HG02588 (cell line): ENCODE results near the gene GH1.
"Not testable (repeated sequence)": the region's sequence is repeated elsewhere in the genome, so short reads cannot be mapped to it uniquely, and the experiment has no call there.

Source experiments
- ATAC-seq: cut with Tn5 transposase; IDR thresholded peaks from one replicate; pipeline ENCODE4 v1.9.1; 2021; ENCODE audit warnings: mild to moderate bottlenecking, moderate library complexity; ENCODE audit not compliant: unreplicated experiment

Gene GH1

DNA sequence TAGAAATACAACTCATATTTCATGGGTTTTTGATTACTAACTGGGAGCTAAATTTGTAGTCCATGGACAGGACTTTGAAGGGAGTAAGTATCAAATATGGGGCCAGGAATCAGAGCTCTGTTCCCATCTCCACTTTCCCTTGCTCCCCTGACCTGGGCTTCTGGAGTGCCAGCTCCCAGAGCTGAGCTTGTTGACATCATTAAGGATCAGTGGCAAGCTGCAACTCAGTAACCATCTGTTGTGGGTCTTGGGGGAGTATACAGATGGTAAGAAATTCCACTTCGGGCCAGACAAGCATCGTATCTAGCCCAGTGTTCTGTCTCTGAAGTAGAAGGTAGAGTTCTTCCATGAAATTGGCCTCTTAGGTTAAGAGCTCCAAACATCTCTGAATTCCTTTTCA is 16.7 kb downstream of the GH1 start:
- ATAC-seq = not testable (repeated sequence)

DNA sequence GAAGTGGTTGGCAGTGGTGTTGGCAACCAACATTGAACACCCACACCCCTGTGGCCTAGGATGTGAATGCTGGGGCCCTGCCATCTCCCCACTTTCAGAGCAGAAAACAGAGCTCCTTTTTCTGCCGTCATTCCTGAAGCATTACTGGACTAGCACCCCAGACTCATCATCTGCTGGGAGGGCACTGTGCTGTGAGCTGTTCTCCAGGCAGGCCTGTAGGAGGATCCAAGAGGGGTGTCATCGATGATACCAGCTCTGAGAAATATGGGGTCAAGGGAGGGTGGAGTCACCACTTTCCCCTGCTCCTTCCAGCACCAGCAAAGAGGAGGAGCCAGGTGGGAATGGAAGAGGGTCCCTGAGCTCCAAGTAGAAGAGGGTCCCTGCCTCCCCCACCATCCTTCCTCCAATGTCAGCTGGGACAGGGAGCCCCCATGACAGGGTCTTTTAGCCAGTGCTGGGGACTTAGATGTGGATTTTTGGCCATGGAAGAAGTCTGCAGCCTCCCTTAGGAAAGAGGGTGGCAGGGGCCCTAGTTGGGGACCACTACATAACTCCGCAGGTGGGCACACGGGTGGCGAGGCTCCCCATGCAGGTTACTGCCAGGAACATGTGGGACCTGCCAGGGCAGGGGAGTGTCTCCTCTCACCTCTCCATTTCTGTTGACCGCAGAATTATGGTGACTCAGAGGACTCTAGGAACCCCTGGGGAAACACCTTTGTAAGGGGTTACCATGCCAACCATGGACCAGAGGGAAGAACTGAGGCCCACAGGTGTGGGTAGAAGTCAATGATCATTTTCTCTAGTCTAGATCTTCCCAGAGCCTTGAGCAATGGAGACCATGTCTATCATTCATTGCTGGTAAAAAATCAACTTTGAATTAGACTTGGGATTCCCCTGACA is 19.5 kb downstream of the GH1 start:
- not testable (repeated sequence) for ATAC-seq

DNA sequence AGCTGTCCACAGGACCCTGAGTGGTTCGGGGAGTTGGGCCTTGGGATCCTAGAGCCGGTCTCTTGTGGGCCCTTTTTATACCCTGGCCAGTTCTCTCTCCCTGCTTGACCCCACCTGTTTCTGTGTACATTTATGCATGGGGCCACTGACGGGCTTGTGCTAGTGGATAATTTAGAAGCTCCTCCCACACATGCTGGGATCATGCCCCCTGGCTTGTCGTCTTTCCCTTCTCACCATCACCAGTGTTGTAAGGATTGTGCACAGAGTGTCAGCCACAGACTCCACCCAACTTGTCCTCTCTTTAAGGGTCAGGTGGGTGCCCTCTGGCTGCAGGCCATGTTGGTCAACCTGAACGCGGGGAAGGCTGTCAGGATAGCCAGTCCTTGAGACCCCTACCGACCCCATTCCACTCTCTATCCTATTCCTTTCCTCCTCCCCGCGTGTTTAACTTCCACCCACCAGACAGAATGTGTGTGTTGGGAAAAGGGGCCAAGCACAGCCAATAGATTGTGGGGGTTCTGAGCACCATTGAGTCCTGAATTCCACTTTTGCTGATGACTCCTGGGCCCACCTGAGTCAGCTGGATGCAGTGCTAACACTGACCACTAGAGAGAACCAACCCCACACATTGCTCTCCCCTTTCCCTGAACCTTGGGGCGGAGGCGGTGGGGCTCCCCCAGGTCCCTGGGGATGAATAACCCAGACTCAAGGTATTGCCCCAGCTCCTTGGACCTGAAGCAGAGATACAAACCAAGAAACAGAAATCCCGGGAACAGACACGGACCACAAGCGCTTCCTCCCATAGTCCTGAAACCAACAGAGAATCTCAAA is 21.9 kb downstream of the GH1 start, which contains the start of gene CSH1:
TSS of gene CSH1 (minus strand) at position 51 of the 831 bp plus-strand sequence. CDS start 63 bp downstream, outside the sequence.
- not testable (repeated sequence) for ATAC-seq

DNA sequence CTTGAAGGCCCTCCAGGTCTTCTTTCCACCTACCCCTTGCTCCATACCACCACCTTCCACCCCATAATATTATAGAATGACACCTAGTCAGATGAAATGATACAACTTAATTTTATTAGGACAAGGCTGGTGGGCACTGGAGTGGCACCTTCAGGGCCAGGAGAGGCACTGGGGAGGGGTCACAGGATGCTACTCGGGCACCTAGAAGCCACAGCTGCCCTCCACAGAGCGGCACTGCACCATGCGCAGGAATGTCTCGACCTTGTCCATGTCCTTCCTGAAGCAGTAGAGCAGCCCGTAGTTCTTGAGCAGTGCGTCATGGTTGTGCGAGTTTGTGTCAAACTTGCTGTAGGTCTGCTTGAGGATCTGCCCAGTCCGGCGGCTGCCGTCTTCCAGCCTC is 23.8 kb downstream of the GH1 start:
- not testable (repeated sequence) for ATAC-seq

DNA sequence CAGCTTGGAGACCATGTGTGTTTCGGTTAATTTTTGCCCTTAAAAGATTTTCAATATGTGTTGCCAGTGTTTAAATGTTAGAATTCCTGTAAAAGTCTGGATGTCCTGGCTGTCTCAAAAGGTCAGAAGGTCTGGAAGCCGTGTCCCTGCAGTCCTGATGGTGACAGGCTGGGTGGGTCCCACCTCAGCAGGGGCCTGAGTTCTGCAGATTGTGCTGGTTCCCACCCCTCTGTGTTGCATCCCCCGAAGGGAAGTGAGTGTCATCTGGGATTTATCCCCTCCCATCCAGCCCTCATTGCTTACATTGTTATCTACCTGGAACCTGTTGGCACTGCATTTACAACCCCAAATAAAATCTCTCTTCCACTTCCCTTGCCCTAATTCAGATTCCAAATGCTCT is 24.6 kb downstream of the GH1 start:
- ATAC-seq = not testable (repeated sequence)

DNA sequence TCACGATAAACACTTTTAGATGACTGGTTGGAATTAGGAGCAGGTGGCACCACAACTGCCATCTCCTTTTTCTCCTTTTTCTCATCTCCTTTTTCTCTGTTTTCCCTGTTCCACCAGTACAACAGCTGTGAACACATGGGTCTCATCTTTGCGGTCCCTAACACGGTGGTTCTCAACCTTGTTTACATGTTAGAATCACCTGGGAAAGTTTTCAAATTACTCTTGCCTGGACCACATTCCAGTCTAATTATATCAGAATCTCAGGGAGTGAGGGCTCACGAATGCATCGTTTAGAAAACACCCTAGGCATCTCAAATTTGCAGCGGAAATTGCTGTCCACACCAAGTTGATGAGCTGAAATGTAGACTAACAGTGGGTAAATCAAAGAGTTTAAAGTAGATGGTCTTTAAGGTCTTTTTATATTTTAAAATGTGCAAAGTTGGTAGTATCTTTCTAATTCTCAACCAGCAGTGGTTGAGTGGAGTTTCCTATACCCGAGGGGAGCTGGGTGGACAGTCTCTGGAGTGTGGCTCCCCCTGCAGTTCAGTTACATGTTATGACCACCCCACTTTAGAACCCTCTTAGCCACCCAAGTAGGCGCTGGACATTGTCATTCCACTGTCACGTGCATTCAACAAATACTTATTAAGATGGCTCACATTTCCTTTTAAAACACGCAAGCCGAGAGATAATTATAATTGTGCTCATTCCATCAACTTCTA is 26.2 kb downstream of the GH1 start:
- not testable (repeated sequence) for ATAC-seq

DNA sequence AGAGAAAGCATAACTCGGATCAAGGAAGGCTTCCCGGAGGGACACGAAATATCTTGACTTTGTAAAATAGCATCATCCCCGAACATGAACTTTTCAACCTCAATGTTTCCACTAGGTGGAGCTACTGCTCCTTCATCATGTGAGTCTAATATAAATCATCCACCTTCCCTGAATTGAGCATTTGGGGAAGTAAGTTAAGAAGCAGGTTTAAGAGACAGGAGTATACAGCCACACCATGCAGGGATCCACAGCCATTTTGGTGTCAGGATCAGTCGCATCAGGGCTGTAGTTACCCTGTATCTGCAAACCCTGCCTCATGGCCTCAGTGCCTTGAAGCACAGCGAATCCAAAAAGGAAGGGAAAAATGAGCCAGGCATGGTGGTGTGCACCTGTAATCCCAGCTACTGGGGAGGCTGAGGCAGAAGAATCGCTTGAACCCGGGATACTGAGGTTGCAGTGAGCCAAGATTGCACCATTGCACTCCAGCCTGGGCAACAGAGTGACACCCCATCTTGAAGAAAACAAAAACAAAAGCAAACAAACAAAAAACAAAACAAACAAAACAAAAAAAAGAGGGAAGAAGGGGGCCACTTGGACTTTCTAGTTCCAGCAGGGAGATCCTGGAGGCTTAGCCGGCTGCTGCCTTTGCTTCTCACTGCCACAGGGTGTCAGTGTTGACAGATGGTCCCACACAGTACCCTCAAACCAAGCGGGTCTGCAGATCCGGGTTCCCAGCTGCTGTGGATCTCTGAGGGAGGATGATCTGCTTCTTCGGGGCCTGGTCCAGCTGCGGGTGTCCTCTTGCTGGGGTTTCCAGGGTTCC is 29.4 kb downstream of the GH1 start:
- ATAC-seq = not testable (repeated sequence)

DNA sequence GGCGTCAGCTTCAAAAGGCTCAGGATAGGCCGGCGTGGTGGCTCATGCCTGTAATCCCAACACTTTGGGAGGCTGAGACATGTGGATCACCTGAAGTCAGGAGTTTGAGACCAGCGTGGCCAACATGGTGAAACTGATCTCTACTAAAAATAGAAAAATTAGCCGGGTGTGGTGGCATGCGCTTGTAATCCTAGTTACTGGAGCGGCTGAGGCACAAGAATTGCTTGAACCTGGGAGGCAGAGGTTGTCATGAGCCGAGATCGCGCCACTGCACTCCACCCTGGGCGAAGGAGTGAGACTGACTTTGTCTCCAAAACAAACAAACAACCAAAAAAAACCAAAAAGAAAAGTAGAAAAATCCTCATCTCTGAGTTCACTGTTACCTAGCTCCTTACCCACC is 33.5 kb downstream of the GH1 start:
- not testable (repeated sequence) for ATAC-seq

DNA sequence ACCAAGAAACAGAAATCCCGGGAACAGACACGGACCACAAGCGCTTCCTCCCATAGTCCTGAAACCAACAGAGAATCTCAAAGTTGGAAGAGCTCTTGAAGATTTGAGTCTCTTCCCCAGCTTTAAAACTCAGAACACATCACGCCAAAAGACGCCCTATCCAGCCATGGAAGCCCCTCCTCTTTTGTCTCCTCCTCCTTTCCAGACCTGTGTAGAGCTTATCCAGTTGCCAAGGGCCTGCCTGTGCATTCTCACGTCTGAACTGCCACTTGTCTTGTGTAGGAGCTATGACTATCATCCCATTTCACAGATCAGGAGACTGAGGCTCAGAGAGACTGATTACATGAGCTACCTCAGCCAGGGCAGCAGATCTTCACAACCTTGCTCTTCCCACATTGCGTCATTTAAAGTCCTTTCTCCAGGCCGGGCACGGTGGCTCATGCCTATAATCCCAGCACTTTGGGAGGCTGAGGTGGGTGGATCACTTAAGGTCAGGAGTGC is 36.0 kb downstream of the GH1 start:
- ATAC-seq = not testable (repeated sequence)

DNA sequence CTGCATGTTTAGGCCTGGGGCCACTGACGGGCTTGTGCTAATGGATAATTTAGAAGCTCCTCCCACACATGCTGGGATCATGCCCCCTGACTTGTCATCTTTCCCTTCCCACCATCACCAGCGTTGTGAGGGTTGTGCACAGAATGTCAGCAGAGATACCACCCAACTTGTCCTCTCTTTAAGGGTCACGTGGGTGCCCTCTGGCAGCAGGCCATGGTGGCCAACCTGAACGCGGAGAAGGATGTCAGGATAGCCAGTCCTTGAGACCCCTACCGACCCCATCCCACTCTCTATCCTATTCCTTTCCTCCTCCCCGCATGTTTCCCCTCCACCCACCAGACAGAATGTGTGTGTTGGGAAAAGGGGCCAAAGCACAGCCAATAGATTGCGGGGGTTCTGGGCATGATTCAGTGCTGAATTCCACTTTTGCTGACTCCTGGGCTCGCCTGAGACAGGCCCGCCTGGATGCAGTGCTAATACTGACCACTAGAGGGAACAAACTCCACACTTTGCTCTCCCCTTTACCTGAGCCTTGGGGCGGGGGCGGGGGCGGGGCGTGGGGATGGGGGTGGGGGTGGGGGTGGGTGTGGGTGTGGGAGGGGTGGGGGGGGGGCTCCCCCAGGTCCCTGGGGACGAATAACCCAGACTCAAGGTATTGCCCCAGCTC is 36.6 kb downstream of the GH1 start, which contains the start of gene GH2:
TSS of gene GH2 (minus strand) at position 10 of the 667 bp plus-strand sequence. CDS start 143 bp downstream, outside the sequence.
- no peak for ATAC-seq

DNA sequence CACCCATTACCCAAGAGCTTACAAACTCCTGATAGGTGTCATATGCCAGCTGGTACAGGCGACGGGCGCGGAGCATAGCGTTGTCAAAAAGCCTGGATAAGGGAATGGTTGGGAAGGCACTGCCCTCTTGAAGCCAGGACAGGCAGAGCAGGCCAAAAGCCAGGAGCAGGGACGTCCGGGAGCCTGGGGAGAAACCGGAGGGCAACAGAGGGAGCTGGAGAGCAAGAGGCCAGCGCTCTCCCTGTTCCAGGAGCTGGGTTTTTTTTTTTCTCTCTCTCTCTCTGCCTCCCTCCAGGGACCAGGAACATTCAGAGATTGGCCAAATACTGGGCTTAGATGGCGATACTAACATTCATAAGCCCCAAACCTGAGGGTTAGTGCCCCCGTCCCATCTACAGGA is 37.3 kb downstream of the GH1 start:
- ATAC-seq = not testable (repeated sequence)

DNA sequence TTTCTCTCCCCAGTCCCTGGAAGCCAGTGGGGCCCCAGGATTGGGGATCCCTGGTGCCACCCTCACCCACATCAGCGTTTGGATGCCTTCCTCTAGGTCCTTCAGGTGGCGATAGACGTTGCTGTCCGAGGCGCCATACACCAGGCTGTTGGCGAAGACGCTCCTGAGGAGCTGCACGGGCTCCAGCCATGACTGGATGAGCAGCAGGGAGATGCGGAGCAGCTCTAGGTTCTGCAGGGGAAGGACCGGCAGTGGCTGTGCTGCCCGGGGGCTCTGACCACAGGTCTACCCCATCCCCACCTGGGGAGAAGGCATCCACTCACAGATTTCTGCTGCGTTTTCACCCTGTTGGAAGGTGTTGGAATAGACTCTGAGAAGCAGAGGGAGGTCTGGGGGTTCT is 37.9 kb downstream of the GH1 start:
- no peak for ATAC-seq

DNA sequence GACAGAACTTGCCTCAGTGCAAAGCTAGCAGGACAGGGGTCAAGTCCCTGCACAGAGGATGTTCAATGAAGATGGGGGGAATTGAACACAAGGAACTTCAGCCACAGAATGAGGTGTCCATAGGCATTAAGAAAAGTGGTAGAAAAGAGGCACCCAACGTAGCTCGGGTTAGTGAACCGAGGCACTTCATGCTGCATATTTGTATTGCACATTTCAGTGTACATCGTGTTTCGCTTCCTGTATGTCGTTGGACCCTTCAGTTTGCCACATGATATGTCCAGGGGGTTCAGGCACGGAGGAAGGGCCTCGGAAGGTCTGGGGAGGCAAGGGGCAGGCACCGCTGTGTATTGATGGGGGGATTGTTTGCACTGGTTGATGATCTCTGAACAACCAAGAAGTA is 40.2 kb downstream of the GH1 start:
- ATAC-seq = not testable (repeated sequence)

DNA sequence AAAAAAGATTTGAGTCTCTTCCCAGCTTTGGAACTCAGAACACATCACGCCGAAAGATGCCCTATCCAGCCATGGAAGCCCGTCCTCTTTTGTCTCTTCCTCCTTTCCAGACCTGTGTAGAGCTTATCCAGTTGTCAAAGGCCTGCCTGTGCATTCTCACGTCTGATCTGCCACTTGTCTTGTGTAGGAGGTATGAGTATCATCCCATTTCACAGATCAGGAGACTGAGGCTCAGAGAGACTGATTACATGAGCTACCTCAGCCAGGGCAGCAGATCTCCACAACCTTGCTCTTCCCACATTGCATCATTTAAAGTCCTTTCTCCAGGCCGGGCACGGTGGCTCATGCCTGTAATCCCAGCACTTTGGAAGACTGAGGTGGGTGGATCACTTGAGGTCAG is 43.9 kb downstream of the GH1 start:
- ATAC-seq = not testable (repeated sequence)

DNA sequence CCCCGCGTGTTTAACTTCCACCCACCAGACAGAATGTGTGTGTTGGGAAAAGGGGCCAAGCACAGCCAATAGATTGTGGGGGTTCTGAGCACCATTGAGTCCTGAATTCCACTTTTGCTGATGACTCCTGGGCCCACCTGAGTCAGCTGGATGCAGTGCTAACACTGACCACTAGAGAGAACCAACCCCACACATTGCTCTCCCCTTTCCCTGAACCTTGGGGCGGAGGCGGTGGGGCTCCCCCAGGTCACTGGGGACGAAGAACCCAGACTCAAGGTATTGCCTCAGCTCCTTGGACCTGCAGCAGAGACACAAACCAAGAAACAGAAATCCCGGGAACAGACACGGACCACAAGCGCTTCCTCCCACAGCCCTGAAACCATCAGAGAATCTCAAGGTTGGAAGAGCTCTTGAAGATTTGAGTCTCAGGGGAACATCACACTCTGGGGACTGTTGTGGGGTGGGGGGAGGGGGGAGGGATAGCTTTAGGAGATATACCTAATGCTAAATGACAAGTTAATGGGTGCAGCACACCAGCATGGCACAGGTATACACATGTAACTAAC is 44.5 kb downstream of the GH1 start:
- ATAC-seq = not testable (repeated sequence)

DNA sequence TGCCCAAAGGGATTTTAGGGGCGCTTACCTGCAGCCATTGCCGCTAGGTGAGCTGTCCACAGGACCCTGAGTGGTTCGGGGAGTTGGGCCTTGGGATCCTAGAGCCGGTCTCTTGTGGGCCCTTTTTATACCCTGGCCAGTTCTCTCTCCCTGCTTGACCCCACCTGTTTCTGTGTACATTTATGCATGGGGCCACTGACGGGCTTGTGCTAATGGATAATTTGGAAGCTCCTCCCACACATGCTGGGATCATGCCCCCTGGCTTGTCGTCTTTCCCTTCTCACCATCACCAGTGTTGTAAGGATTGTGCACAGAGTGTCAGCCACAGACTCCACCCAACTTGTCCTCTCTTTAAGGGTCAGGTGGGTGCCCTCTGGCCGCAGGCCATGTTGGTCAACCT is 45.1 kb downstream of the GH1 start, which contains the start of gene CSH2:
TSS of gene CSH2 (minus strand) at position 101 of the 400 bp plus-strand sequence. CDS start at position 38, 63 bp downstream.
- not testable (repeated sequence) for ATAC-seq

DNA sequence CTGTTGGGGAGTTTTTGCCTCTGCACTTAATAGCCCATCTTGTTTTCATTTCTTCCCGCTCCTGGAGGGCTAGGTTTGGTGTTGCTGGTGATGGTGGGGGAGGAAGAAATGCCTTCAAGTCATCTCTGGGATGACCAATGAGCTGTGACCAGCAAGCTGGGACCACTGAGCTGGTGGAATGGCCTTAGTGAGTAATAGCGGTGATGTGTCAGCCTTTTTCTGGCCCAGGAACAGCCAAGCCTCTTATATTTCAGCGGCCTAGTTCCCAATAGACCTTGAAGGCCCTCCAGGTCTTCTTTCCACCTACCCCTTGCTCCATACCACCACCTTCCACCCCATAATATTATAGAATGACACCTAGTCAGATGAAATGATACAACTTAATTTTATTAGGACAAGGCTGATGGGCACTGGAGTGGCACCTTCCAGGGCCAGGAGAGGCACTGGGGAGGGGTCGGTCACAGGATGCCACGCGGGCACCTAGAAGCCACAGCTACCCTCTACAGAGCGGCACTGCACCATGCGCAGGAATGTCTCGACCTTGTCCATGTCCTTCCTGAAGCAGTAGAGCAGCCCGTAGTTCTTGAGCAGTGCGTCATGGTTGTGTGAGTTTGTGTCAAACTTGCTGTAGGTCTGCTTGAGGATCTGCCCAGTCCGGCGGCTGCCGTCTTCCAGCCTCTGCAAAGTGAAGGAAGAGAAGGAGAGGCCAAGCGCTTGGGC is 46.8 kb downstream of the GH1 start:
- ATAC-seq = not testable (repeated sequence)

DNA sequence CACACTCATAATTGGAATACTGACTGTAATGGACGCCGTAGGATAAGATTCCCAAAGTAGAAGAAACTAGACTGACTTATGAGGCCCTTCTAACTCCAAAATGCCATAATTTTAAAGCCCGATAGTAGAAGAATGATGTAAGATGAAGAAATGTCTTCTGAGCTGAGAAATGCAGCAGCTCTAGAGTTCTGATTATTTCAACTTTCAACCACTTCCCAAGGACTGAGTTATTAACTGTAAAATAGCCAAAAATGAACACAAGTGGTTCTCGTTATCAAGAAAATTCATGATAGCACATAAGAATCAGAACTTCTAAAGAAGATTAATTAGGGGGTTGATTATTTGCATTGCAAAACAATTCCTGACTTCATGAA is 48.4 kb downstream of the GH1 start:
- not testable (repeated sequence) for ATAC-seq
